BE2C (cell line): ENCODE measurements around the gene ZNF263.

Source experiments
- DNase-seq: peaks from one replicate; pipeline ENCODE4 v3.0.0-alpha.2; 2020
- H3K27me3 ChIP-seq: fragments of 250-450 bp; sonication (Bioruptor Pico); 2 replicates; pipeline ENCODE4 v1.5.1; 2020; ENCODE audit warnings: mild to moderate bottlenecking
- H3K36me3 ChIP-seq: fragments of 250-450 bp; sonication (Bioruptor Pico); 2 replicates; pipeline ENCODE4 v1.5.1; 2020; ENCODE audit warnings: mild to moderate bottlenecking
- H3K4me1 ChIP-seq: fragments of 250-450 bp; sonication (Bioruptor Pico); 2 replicates; pipeline ENCODE4 v1.5.1; 2020
- H3K4me3 ChIP-seq: 2 replicates; pipeline ENCODE4 v1.5.1; 2011; ENCODE audit warnings: low read depth, low read length
- H3K9me3 ChIP-seq: fragments of 250-450 bp; sonication (Bioruptor Pico); 2 replicates; pipeline ENCODE4 v1.5.1; 2020
- CTCF ChIP-seq: IDR thresholded peaks from 2 replicates; pipeline ENCODE4 v1.5.1; 2012; ENCODE audit warnings: mild to moderate bottlenecking, low read depth, low read length

The ZNF263 gene

DNA sequence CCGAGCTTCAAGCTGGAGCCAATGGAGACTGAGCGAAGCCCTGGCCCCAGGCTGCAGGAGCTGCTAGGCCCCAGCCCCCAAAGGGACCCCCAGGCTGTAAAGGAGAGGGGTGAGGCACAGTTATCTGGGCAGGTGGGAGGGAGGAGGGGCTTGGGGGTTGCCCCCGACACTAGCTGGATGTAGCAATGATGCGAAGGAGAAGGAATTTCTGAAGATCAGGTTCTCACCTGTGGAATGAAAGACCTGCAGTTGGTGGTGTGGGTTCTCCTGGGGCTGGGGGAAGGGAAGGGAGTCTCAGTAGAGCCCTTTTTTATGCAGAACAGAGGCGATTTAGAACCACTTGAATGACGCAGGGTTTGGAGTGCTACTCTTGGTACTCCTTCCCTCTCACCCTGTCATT, 1.8 kb downstream of the ZNF263 start:
- Histone ChIP-seq H3K9me3 (peaks cover 4% of the 10 kb centered on the region), H3K4me1 (no peaks in the 10 kb centered on the region), H3K27me3 (no peaks in the 10 kb centered on the region), H3K36me3 (peaks cover 50% of the 10 kb centered on the region), H3K4me3 (peak overlapping the region; percentile 99)
- TF ChIP-seq CTCF: no peak
- no peak for DNase-seq

DNA sequence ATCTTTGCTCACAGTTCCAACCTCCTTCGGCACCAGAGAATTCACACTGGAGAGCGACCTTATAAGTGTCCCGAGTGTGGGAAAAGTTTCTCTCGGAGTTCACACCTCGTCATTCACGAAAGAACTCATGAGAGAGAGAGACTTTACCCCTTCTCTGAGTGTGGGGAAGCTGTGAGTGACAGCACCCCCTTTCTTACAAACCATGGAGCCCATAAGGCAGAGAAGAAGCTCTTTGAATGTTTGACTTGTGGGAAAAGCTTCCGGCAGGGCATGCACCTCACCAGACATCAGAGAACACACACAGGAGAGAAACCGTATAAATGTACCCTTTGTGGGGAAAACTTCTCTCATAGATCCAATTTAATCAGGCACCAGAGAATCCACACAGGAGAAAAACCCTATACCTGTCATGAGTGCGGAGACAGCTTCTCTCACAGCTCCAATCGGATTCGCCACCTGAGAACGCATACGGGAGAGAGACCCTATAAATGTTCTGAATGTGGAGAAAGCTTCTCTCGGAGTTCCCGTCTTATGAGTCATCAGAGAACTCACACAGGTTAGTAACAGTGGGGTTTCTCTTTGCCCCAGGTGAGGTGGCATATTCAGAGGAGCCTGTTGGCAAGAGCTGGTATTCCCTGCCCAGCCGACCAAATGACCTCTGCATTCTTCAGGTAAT, 6.8 kb downstream of the ZNF263 start:
- peaks cover 10% of the 10 kb centered on the region for H3K9me3 ChIP-seq

DNA sequence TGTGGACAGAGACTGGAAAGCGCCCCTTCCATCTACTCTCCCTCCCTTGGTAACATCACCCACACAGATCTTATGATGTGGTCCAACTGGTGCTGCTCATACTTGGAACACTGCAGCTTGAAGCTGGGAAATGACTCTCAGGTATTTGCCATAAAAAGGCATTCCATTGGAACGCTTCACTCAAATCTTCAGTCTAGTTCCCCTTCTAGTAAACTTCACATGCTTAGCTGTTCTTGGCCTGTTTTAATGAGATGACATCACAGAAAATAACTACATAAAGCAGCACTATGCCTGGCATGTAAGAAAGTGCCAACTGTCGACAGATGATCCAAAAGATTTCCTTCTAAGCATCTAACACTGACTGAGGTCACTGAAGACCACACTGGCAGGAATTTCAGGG, 9.3 kb downstream of the ZNF263 start:
- H3K27me3 ChIP-seq: no peaks in the 10 kb centered on the region
- no peak overlapping the region for H3K4me3 ChIP-seq
- H3K4me1 ChIP-seq: no peaks in the 10 kb centered on the region
- no peak for DNase-seq
- peaks cover 67% of the 10 kb centered on the region for H3K36me3 ChIP-seq
- peaks cover 10% of the 10 kb centered on the region for H3K9me3 ChIP-seq
- no peak for TF ChIP-seq CTCF

More for the DNA sequence above, 6.8 kb downstream of the ZNF263 start:
- TF ChIP-seq CTCF: no peak
- H3K4me1 ChIP-seq: no peaks in the 10 kb centered on the region
- H3K27me3 ChIP-seq: no peaks in the 10 kb centered on the region
- H3K4me3 ChIP-seq: no peak overlapping the region
- DNase-seq: no peak
- peaks cover 83% of the 10 kb centered on the region for H3K36me3 ChIP-seq

DNA sequence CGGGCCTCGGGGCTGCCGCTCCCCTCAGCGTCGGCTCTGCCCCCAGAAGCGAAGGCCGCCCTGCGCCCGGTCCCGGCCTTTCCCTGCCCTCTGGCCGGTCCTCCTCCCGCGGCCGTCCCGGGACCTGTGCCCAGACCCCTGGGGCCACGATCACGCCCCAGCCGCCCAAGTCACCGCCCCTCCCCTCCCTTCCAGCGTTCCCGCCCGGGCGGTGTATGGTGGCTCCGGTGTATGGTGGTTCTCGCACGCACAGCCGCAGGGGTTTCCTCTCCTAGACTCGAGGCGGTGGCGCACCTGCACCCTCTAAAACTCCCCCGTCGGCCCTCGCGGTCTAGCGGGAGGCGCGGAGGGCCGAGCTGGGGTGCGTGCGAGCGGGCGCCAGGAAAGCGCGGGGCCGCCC, 11.9 kb downstream of the ZNF263 start:
- DNase-seq: no peak
- no peak overlapping the region for H3K4me3 ChIP-seq
- no peaks in the 10 kb centered on the region for H3K4me1 ChIP-seq
- H3K9me3 ChIP-seq: peaks cover 6% of the 10 kb centered on the region
- H3K36me3 ChIP-seq: peaks cover 56% of the 10 kb centered on the region
- TF ChIP-seq CTCF: no peak
- no peaks in the 10 kb centered on the region for H3K27me3 ChIP-seq

DNA sequence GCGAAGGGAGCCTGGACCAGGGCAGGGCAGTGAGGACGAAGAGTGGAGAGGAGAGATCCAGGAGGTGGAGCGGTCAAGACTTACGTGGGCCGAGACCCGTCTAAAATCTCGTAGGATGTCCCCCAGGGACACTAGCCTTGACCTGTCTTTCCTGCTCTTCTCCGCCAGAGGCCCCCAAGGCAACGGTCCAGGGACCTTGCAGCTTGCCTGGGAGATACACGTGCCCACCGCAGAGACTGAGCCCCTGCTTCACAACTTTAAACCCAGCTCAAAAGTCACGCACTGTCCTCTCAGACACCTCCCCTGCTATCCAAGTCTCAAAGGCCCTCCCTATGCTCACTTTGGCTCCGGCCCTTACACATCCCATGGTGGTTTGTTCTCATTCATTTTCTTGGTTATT, 12.5 kb downstream of the ZNF263 start:
- DNase-seq: no peak
- Histone ChIP-seq H3K36me3 (peaks cover 52% of the 10 kb centered on the region), H3K9me3 (0 out of 2 replicates have a peak, but pooled peaks cover 2% of the 10 kb centered on the region), H3K27me3 (no peaks in the 10 kb centered on the region), H3K4me1 (no peaks in the 10 kb centered on the region), H3K4me3 (no peak overlapping the region)
- TF ChIP-seq CTCF: no peak

- H3K36me3 ChIP-seq: peaks cover 38% of the 10 kb centered on the region
- no peak for TF ChIP-seq CTCF
- no peaks in the 10 kb centered on the region for H3K4me1 ChIP-seq
- H3K9me3 ChIP-seq: peaks cover 7% of the 10 kb centered on the region
- peak overlapping the region; percentile 77 for H3K4me3 ChIP-seq
- no peaks in the 10 kb centered on the region for H3K27me3 ChIP-seq
- no peak for DNase-seq
Measured at GRCh38 chr16:3304370-3304769, 21.1 kb downstream of the ZNF263 start.
